Measurements from ENCODE around the gene OTUB2. TPM values are rescaled to one million over a fixed set of nuclear protein-coding genes. Genes with fewer than 3 reads are reported as not detected.

Gene OTUB2
- total RNA-seq, 1 experiment from 2014 or later: 0.55 TPM

- no peak for DNase-seq
- no peaks in the 10 kb centered on the region for H3K79me2 ChIP-seq (ENCODE audit: low read depth)
- H3K9me2 ChIP-seq (ENCODE audit: insufficient read depth): no peaks in the 10 kb centered on the region
- no peak overlapping the region for H2AFZ ChIP-seq
- no peak for TF ChIP-seq EZH2 (IDR thresholded peaks at IDR 0.05; ENCODE audit: low read depth)
- TF ChIP-seq, protein P1, sequence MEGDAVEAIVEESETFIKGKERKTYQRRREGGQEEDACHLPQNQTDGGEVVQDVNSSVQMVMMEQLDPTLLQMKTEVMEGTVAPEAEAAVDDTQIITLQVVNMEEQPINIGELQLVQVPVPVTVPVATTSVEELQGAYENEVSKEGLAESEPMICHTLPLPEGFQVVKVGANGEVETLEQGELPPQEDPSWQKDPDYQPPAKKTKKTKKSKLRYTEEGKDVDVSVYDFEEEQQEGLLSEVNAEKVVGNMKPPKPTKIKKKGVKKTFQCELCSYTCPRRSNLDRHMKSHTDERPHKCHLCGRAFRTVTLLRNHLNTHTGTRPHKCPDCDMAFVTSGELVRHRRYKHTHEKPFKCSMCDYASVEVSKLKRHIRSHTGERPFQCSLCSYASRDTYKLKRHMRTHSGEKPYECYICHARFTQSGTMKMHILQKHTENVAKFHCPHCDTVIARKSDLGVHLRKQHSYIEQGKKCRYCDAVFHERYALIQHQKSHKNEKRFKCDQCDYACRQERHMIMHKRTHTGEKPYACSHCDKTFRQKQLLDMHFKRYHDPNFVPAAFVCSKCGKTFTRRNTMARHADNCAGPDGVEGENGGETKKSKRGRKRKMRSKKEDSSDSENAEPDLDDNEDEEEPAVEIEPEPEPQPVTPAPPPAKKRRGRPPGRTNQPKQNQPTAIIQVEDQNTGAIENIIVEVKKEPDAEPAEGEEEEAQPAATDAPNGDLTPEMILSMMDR (conservative IDR thresholded peaks at IDR 0.05): no peak
- 0 out of 2 replicates have a peak, but pooled peaks cover under 1% of the 10 kb centered on the region for H3K4me1 ChIP-seq (replicated peaks; ENCODE audit: insufficient read depth)
- no peaks in the 10 kb centered on the region for H3K27me3 ChIP-seq (ENCODE audit: insufficient read depth, low read depth)
- no peak overlapping the region for H3K27ac ChIP-seq
- no peaks in the 10 kb centered on the region for H3F3A ChIP-seq (ENCODE audit: insufficient read depth, low read depth)
- H3K36me3 ChIP-seq (ENCODE audit: low read depth): no peaks in the 10 kb centered on the region
- H3K4me3 ChIP-seq: no peak overlapping the region
- H4K20me1 ChIP-seq (ENCODE audit: insufficient read depth): no peaks in the 10 kb centered on the region
- ChIA-PET CTCF (no interaction called here), POLR2A (ENCODE audit: unreplicated experiment) (no interaction called here)
- intact Hi-C loops (cut with micrococcal nuclease; ENCODE audit: unreplicated experiment): no loop called here
- no peak overlapping the region for H3K4me2 ChIP-seq
- BruUV-seq (replicated peaks): no TSS peak
- no peaks in the 10 kb centered on the region for H3K9me3 ChIP-seq (ENCODE audit: insufficient read depth, low read depth)
Measured at GRCh38 chr14:93981316-93982229, 44.6 kb upstream of the OTUB2 start.

DNA sequence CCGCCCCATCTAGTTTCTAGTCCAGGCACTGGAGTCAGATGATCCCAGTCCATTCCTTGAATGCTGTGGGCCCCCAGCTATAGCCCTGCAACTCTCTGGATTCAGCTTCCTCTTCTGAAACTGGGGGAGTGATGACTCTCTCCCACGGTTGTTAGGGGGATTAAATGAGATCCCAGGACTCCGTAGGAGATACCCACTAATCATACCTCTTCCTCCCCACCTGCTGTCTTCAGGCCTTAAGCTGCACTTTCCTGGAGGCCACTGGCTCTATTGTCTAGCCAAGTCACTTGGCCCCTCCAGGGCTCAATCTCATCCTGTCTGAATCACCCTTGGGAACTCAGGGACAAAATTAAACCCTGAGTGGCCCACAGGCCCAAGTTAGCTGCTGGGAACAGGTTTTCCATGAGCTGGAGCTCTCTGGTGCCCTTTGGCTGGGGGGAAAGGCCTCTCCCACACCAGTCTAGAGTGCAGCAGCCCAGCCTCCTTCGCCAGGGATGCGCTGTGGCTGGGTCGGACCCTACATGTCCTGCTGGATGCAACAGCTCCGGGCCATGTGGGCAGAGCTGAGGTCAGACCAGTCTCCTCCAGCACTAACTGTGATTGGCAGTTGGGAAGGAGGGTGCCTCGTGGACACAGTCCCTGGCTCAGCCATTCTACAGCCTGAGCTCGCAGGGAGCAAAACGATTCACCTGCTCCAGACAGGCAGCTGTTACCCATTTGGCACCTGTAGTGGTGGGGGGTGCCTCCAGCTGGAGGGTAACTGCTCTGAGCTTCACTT lies 43.7 kb upstream of the OTUB2 start:
- Histone ChIP-seq H3K4me1 (replicated peaks; ENCODE audit: insufficient read depth) (peaks cover 9% of the 10 kb centered on the region; the same call in 1 of the 2 replicates), H3K9me2 (ENCODE audit: insufficient read depth) (no peaks in the 10 kb centered on the region), H3K27me3 (ENCODE audit: insufficient read depth, low read depth) (no peaks in the 10 kb centered on the region), H3K36me3 (ENCODE audit: low read depth) (no peaks in the 10 kb centered on the region), H3K9me3 (ENCODE audit: insufficient read depth, low read depth) (no peaks in the 10 kb centered on the region), H4K20me1 (ENCODE audit: insufficient read depth) (no peaks in the 10 kb centered on the region), H3K4me3 (no peak overlapping the region), H3F3A (ENCODE audit: insufficient read depth, low read depth) (no peaks in the 10 kb centered on the region), H3K79me2 (ENCODE audit: low read depth) (no peaks in the 10 kb centered on the region), H2AFZ (no peak overlapping the region), H3K4me2 (no peak overlapping the region), H3K27ac (no peak overlapping the region)
- no TSS peak for BruUV-seq (replicated peaks)
- no peak for TF ChIP-seq EZH2 (IDR thresholded peaks at IDR 0.05; ENCODE audit: low read depth)
- TF ChIP-seq, protein P1 (conservative IDR thresholded peaks at IDR 0.05): no peak
- ChIA-PET POLR2A (ENCODE audit: unreplicated experiment) (no interaction called here), CTCF (interaction anchor here (0.6 kb wide), 1 partner anchor 1378 kb away, joined by 3 read pairs; no protein-coding TSS in a partner anchor)
- intact Hi-C loops (cut with micrococcal nuclease; ENCODE audit: unreplicated experiment): no loop called here
- DNase-seq: no peak

DNA sequence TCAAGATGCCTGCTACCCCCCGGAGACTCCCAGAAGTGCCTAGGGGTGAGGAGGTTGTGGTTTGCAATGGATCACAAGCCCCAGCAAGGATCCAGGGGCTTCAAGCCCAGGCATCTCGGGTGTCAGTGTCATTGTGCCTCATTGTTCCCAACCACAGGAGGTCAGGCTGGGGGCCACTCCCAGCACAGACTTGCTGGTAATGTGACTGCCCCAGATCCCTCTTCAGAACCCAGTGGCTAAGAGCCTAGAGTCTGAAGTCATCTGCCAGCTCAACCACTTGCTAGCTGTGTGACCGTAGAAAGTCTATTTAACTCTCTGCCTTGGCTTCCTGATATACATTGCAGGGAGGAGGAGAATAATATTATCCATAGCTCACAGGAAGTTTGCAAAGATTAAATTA lies 42.1 kb upstream of the OTUB2 start:
- no peak overlapping the region for H3K4me3 ChIP-seq
- H3K36me3 ChIP-seq (ENCODE audit: low read depth): no peaks in the 10 kb centered on the region
- no peak overlapping the region for H3K4me2 ChIP-seq
- POLR2A ChIA-PET (ENCODE audit: unreplicated experiment): no interaction called here
- CTCF ChIA-PET: no interaction called here
- H2AFZ ChIP-seq: no peak overlapping the region
- BruUV-seq (replicated peaks): no TSS peak
- intact Hi-C loops (cut with micrococcal nuclease; ENCODE audit: unreplicated experiment): no loop called here
- H3K9me3 ChIP-seq (ENCODE audit: insufficient read depth, low read depth): no peaks in the 10 kb centered on the region
- H3F3A ChIP-seq (ENCODE audit: insufficient read depth, low read depth): no peaks in the 10 kb centered on the region
- DNase-seq: no peak
- TF ChIP-seq, protein P1 (conservative IDR thresholded peaks at IDR 0.05): no peak
- no peak for TF ChIP-seq EZH2 (IDR thresholded peaks at IDR 0.05; ENCODE audit: low read depth)
- no peaks in the 10 kb centered on the region for H3K79me2 ChIP-seq (ENCODE audit: low read depth)
- H4K20me1 ChIP-seq (ENCODE audit: insufficient read depth): no peaks in the 10 kb centered on the region
- no peak overlapping the region for H3K27ac ChIP-seq
- no peaks in the 10 kb centered on the region for H3K9me2 ChIP-seq (ENCODE audit: insufficient read depth)
- no peaks in the 10 kb centered on the region for H3K27me3 ChIP-seq (ENCODE audit: insufficient read depth, low read depth)
- peaks cover 11% of the 10 kb centered on the region; the same call in 1 of the 2 replicates for H3K4me1 ChIP-seq (replicated peaks; ENCODE audit: insufficient read depth)
